ENCODE results near the gene ENAH. TPM values are rescaled to one million over a fixed set of nuclear protein-coding genes. Genes with fewer than 3 reads are reported as not detected.

Gene ENAH
- total RNA-seq, 1 experiment from 2014 or later, result 100 TPM

DNA sequence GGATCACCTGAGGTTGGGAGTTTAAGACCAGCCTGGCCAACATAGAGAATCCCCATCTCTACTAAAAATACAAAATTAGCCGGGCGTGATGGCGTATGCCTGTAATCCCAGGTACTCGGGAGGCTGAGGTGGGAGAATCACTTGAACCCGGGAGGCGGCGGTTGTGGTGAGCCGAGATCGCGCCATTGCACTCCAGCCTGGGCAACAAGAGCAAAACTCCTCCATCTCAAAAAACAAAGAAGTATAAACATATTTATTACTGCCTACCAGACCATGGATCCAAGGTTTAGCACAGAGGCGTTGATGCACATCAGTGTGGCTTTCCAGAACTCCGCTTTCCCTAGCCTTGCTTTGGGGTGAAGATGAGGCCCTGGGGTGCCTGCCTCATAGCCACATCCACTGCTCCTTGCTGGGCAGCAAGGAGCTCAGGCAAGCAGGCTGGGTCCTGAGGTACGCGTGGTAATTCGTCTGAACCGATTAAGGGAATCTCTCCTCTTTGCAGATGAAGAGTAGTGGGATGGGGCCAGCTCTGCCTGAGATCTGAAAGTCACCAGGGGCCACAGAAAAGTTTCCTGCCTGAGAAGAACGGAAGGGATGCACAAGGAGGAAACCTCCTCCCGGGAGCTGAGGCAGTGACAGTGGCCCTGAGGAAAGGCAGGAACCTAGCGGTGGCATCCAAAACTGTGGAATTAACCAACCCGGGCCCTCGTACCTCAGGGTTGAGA is 172.8 kb downstream of the ENAH start:
- CTCF ChIA-PET, result interaction anchor here (0.6 to 3.7 kb wide), 9 partner anchors 8 to 1226 kb away, joined by 3 to 25 read pairs (median 5); partner anchors contain the start of genes ENAH and SRP9
- DNase-seq (ENCODE audit: low read depth, low spot score) (no peak), ATAC-seq (0 out of 2 replicates have a peak, but pooled peaks have one; percentile 6)
- no peak overlapping the region for H3K4me3 ChIP-seq (replicated peaks in 1 of 2; ENCODE audit: low read depth in 1 of 2, low read length in 2 of 2)
- H3K9me3 ChIP-seq (ENCODE audit: control insufficient read depth in 1 of 2, insufficient read depth in 1 of 2, low read depth in 1 of 2, low read length in 2 of 2), result no peaks in the 10 kb centered on the region
- POLR2A ChIA-PET, result no interaction called here
- H2AFZ ChIP-seq (ENCODE audit: low read depth, low read length, poor library complexity, severe bottlenecking), result no peak overlapping the region
- H3K9me2 ChIP-seq (ENCODE audit: insufficient read depth), result no peaks in the 10 kb centered on the region
- H3K4me1 ChIP-seq (ENCODE audit: control insufficient read depth in 1 of 2, insufficient read depth in 2 of 2, low read length in 2 of 2), result peaks cover 0 to 3% of the 10 kb centered on the region in 2 experiments; a peak in 2 of 4 replicates
- H3K36me3 ChIP-seq (ENCODE audit: control insufficient read depth in 1 of 2, insufficient read depth in 2 of 2, low read length in 2 of 2), result no peaks in the 10 kb centered on the region
- TF ChIP-seq SIN3A (IDR thresholded peaks at IDR 0.05; ENCODE audit: low read depth) (no peak), EZH2 (IDR thresholded peaks at IDR 0.05) (no peak), CBX3 (IDR thresholded peaks at IDR 0.05; ENCODE audit: low read depth) (no peak), CEBPB (IDR thresholded peaks at IDR 0.05; ENCODE audit: low read depth) (no peak), POLR2AphosphoS5 (IDR thresholded peaks at IDR 0.05; ENCODE audit: low read depth, low read length) (no peak), TCF7L2 (IDR thresholded peaks at IDR 0.05; ENCODE audit: borderline replicate concordance, extremely low read depth, insufficient read depth, insufficient read length) (no peak), YY1 (IDR thresholded peaks at IDR 0.05; ENCODE audit: extremely low read depth, insufficient replicate concordance, low read depth, low read length) (no peak), FOSL1 (IDR thresholded peaks at IDR 0.05; ENCODE audit: low read depth) (no peak), POLR2A (IDR thresholded peaks at IDR 0.05; ENCODE audit: borderline replicate concordance, extremely low read depth, insufficient read depth, insufficient read length) (no peak), ELF1 (IDR thresholded peaks at IDR 0.05; ENCODE audit: borderline replicate concordance, low read depth) (no peak), EZH2phosphoT487 (IDR thresholded peaks at IDR 0.05; ENCODE audit: borderline replicate concordance) (no peak), ZNF274 (IDR thresholded peaks at IDR 0.05; ENCODE audit: low read depth, low read length) (no peak), SRF (IDR thresholded peaks at IDR 0.05; ENCODE audit: low read depth) (no peak)
- TF ChIP-seq, protein P1, sequence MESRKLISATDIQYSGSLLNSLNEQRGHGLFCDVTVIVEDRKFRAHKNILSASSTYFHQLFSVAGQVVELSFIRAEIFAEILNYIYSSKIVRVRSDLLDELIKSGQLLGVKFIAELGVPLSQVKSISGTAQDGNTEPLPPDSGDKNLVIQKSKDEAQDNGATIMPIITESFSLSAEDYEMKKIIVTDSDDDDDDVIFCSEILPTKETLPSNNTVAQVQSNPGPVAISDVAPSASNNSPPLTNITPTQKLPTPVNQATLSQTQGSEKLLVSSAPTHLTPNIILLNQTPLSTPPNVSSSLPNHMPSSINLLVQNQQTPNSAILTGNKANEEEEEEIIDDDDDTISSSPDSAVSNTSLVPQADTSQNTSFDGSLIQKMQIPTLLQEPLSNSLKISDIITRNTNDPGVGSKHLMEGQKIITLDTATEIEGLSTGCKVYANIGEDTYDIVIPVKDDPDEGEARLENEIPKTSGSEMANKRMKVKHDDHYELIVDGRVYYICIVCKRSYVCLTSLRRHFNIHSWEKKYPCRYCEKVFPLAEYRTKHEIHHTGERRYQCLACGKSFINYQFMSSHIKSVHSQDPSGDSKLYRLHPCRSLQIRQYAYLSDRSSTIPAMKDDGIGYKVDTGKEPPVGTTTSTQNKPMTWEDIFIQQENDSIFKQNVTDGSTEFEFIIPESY (IDR thresholded peaks at IDR 0.05; ENCODE audit: extremely low read depth, insufficient replicate concordance, low read length), result no peak
- TF ChIP-seq, protein P2, sequence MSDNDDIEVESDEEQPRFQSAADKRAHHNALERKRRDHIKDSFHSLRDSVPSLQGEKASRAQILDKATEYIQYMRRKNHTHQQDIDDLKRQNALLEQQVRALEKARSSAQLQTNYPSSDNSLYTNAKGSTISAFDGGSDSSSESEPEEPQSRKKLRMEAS (IDR thresholded peaks at IDR 0.05), result no peak
- TF ChIP-seq, protein P3, sequence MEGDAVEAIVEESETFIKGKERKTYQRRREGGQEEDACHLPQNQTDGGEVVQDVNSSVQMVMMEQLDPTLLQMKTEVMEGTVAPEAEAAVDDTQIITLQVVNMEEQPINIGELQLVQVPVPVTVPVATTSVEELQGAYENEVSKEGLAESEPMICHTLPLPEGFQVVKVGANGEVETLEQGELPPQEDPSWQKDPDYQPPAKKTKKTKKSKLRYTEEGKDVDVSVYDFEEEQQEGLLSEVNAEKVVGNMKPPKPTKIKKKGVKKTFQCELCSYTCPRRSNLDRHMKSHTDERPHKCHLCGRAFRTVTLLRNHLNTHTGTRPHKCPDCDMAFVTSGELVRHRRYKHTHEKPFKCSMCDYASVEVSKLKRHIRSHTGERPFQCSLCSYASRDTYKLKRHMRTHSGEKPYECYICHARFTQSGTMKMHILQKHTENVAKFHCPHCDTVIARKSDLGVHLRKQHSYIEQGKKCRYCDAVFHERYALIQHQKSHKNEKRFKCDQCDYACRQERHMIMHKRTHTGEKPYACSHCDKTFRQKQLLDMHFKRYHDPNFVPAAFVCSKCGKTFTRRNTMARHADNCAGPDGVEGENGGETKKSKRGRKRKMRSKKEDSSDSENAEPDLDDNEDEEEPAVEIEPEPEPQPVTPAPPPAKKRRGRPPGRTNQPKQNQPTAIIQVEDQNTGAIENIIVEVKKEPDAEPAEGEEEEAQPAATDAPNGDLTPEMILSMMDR (IDR thresholded peaks at IDR 0.05 in 2 of 3, conservative IDR thresholded peaks at IDR 0.05 in 1 of 3; ENCODE audit: borderline replicate concordance in 1 of 3, insufficient read depth in 1 of 3, low read depth in 2 of 3, low read length in 2 of 3), result no peak
- BruUV-seq (replicated peaks), result no TSS peak
- H4K20me1 ChIP-seq (ENCODE audit: insufficient read depth), result no peaks in the 10 kb centered on the region
- RAD21 ChIA-PET (ENCODE audit: low non-redundant PET in 1 of 2, low total read pairs in 2 of 2, uncharacterized antibody in 2 of 2, unreplicated experiment in 2 of 2), result no interaction called here
- no peak overlapping the region for H3K27ac ChIP-seq (ENCODE audit: low read depth, low read length)
- no peaks in the 10 kb centered on the region for H3K79me2 ChIP-seq (ENCODE audit: insufficient read depth, low read length)
- H3K4me2 ChIP-seq (ENCODE audit: low read length), result no peak overlapping the region
- intact Hi-C loops (cut with micrococcal nuclease), result loop anchor here (5.0 to 10.0 kb wide), 2 partner anchors 177 to 585 kb away; partner anchors contain the start of gene H3-3A
- no peak overlapping the region for H3K9ac ChIP-seq (ENCODE audit: low read length)
- H3K27me3 ChIP-seq (ENCODE audit: insufficient read depth, low read length), result no peaks in the 10 kb centered on the region
